HEK293 (cell line): ENCODE measurements around the gene DDIT3.

ENCODE experiments used
- EGR2 ChIP-seq: fragments of 450-650 bp; formaldehyde crosslinking; IDR thresholded peaks from 2 replicates; pipeline ENCODE4 v1.5.1; 2016; ENCODE audit warnings: low read depth, missing biosample characterization, missing genetic modification characterization
- GLIS1 ChIP-seq: fragments of 450-650 bp; formaldehyde crosslinking; IDR thresholded peaks from 2 replicates; pipeline ENCODE4 v1.5.1; 2016; ENCODE audit warnings: missing biosample characterization, missing genetic modification characterization
- KLF16 ChIP-seq: fragments of 450-650 bp; formaldehyde crosslinking; IDR thresholded peaks from 2 replicates; pipeline ENCODE4 v1.5.1; 2017; ENCODE audit warnings: missing biosample characterization, missing genetic modification characterization
- KLF8 ChIP-seq: fragments of 450-650 bp; formaldehyde crosslinking; IDR thresholded peaks from 2 replicates; pipeline ENCODE4 v1.5.1; 2016; ENCODE audit warnings: missing biosample characterization, missing genetic modification characterization
- PBX3 ChIP-seq: sonication (generic); formaldehyde crosslinking; IDR thresholded peaks from 2 replicates; pipeline ENCODE4 v1.8.1; 2022; ENCODE audit warnings: mild to moderate bottlenecking, moderate library complexity, missing genetic modification reagents
- SP3 ChIP-seq: fragments of 450-650 bp; formaldehyde crosslinking; IDR thresholded peaks from 2 replicates; pipeline ENCODE4 v1.5.1; 2016; ENCODE audit warnings: missing biosample characterization, missing genetic modification characterization
- SP7 ChIP-seq: fragments of 450-650 bp; formaldehyde crosslinking; IDR thresholded peaks from 2 replicates; pipeline ENCODE4 v1.5.1; 2016; ENCODE audit warnings: missing biosample characterization, missing genetic modification characterization
- YY2 ChIP-seq: fragments of 450-650 bp; formaldehyde crosslinking; IDR thresholded peaks from 2 replicates; pipeline ENCODE4 v1.5.1; 2016; ENCODE audit warnings: missing biosample characterization, missing genetic modification characterization
- ZBTB17 ChIP-seq: fragments of 450-650 bp; formaldehyde crosslinking; IDR thresholded peaks from 2 replicates; pipeline ENCODE4 v1.5.1; 2016; ENCODE audit warnings: missing biosample characterization, missing genetic modification characterization
- ZBTB7A ChIP-seq: fragments of 450-650 bp; formaldehyde crosslinking; IDR thresholded peaks from 2 replicates; pipeline ENCODE4 v1.5.1; 2016; ENCODE audit warnings: low read depth, missing biosample characterization, missing genetic modification characterization
- ZBTB8A ChIP-seq: fragments of 450-650 bp; formaldehyde crosslinking; IDR thresholded peaks from 2 replicates; pipeline ENCODE4 v1.5.1; 2016; ENCODE audit warnings: missing biosample characterization, missing genetic modification characterization
- ZFP37 ChIP-seq: fragments of 450-650 bp; formaldehyde crosslinking; IDR thresholded peaks from 2 replicates; pipeline ENCODE4 v1.5.1; 2016; ENCODE audit warnings: missing biosample characterization, missing genetic modification characterization
- ZNF335 ChIP-seq: fragments of 450-650 bp; formaldehyde crosslinking; conservative IDR thresholded peaks from 2 replicates; pipeline ENCODE4 v1.5.1; 2016; ENCODE audit warnings: missing biosample characterization, missing genetic modification characterization
- ZNF548 ChIP-seq: fragments of 450-650 bp; formaldehyde crosslinking; IDR thresholded peaks from 2 replicates; pipeline ENCODE4 v1.5.1; 2016; ENCODE audit warnings: missing biosample characterization, missing genetic modification characterization
- ZNF600 ChIP-seq: fragments of 450-650 bp; formaldehyde crosslinking; IDR thresholded peaks from 2 replicates; pipeline ENCODE4 v1.5.1; 2016; ENCODE audit warnings: missing biosample characterization, missing genetic modification characterization
- ZNF610 ChIP-seq: fragments of 450-650 bp; formaldehyde crosslinking; IDR thresholded peaks from 2 replicates; pipeline ENCODE4 v1.5.1; 2016; ENCODE audit warnings: missing biosample characterization, missing genetic modification characterization, borderline replicate concordance
- ZXDB ChIP-seq: fragments of 450-650 bp; formaldehyde crosslinking; IDR thresholded peaks from 2 replicates; pipeline ENCODE4 v1.5.1; 2016; ENCODE audit warnings: missing biosample characterization, missing genetic modification characterization
- TF ChIP-seq, protein P1 (sequence below): fragments of 450-650 bp; formaldehyde crosslinking; IDR thresholded peaks from 2 replicates; pipeline ENCODE4 v1.5.1; 2016; ENCODE audit warnings: missing biosample characterization, missing genetic modification characterization
- TF ChIP-seq, protein P2 (sequence below): IDR thresholded peaks from 2 replicates; pipeline ENCODE4 v1.6.1; 2011; ENCODE audit warnings: mild to moderate bottlenecking, low read depth, low read length, borderline replicate concordance
- TF ChIP-seq, protein P3 (sequence below): fragments of 450-650 bp; IDR thresholded peaks from 2 replicates; pipeline ENCODE4 v1.5.1; 2018; ENCODE audit warnings: missing biosample characterization, missing genetic modification characterization
- TF ChIP-seq, protein P4 (sequence below): fragments of 450-650 bp; formaldehyde crosslinking; IDR thresholded peaks from 2 replicates; pipeline ENCODE4 v1.5.1; 2016; ENCODE audit warnings: missing biosample characterization, missing genetic modification characterization
- TF ChIP-seq, protein P5 (sequence below): fragments of 450-650 bp; formaldehyde crosslinking; IDR thresholded peaks from 2 replicates; pipeline ENCODE4 v1.5.1; 2016; ENCODE audit warnings: missing biosample characterization, missing genetic modification characterization
- TF ChIP-seq, protein P6 (sequence below): fragments of 450-650 bp; formaldehyde crosslinking; IDR thresholded peaks from 2 replicates; pipeline ENCODE4 v1.5.1; 2016; ENCODE audit warnings: missing biosample characterization, missing genetic modification characterization
- TF ChIP-seq, protein P7 (sequence below): fragments of 450-650 bp; formaldehyde crosslinking; IDR thresholded peaks from 2 replicates; pipeline ENCODE4 v1.5.1; 2016; ENCODE audit warnings: missing biosample characterization, missing genetic modification characterization

The DDIT3 gene

GRCh38 chr12:57549909-57550640, 29.8 kb upstream of the DDIT3 start, which contains the start of gene KIF5A (continued):
- TF ChIP-seq, protein P1, sequence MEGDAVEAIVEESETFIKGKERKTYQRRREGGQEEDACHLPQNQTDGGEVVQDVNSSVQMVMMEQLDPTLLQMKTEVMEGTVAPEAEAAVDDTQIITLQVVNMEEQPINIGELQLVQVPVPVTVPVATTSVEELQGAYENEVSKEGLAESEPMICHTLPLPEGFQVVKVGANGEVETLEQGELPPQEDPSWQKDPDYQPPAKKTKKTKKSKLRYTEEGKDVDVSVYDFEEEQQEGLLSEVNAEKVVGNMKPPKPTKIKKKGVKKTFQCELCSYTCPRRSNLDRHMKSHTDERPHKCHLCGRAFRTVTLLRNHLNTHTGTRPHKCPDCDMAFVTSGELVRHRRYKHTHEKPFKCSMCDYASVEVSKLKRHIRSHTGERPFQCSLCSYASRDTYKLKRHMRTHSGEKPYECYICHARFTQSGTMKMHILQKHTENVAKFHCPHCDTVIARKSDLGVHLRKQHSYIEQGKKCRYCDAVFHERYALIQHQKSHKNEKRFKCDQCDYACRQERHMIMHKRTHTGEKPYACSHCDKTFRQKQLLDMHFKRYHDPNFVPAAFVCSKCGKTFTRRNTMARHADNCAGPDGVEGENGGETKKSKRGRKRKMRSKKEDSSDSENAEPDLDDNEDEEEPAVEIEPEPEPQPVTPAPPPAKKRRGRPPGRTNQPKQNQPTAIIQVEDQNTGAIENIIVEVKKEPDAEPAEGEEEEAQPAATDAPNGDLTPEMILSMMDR: peak; percentile 51
- TF ChIP-seq ZNF610 (tag by site-specific recombination): peak; percentile 66; the same call in 1 of the 2 replicates
- TF ChIP-seq ZFP37 (tag by site-specific recombination): 0 out of 2 replicates have a peak, but pooled peaks have one; percentile 32
- TF ChIP-seq, protein P2, sequence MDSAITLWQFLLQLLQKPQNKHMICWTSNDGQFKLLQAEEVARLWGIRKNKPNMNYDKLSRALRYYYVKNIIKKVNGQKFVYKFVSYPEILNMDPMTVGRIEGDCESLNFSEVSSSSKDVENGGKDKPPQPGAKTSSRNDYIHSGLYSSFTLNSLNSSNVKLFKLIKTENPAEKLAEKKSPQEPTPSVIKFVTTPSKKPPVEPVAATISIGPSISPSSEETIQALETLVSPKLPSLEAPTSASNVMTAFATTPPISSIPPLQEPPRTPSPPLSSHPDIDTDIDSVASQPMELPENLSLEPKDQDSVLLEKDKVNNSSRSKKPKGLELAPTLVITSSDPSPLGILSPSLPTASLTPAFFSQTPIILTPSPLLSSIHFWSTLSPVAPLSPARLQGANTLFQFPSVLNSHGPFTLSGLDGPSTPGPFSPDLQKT: no peak
- peak; percentile 61; the same call in 1 of the 2 replicates for TF ChIP-seq KLF8 (tag by site-specific recombination)
- no peak for TF ChIP-seq ZNF548 (tag by site-specific recombination)
- TF ChIP-seq, protein P3, sequence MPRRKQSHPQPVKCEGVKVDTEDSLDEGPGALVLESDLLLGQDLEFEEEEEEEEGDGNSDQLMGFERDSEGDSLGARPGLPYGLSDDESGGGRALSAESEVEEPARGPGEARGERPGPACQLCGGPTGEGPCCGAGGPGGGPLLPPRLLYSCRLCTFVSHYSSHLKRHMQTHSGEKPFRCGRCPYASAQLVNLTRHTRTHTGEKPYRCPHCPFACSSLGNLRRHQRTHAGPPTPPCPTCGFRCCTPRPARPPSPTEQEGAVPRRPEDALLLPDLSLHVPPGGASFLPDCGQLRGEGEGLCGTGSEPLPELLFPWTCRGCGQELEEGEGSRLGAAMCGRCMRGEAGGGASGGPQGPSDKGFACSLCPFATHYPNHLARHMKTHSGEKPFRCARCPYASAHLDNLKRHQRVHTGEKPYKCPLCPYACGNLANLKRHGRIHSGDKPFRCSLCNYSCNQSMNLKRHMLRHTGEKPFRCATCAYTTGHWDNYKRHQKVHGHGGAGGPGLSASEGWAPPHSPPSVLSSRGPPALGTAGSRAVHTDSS: peak; percentile 28; the same call in 1 of the 2 replicates
- TF ChIP-seq SP3 (tag by site-specific recombination): peak; percentile 72
- TF ChIP-seq, protein P4, sequence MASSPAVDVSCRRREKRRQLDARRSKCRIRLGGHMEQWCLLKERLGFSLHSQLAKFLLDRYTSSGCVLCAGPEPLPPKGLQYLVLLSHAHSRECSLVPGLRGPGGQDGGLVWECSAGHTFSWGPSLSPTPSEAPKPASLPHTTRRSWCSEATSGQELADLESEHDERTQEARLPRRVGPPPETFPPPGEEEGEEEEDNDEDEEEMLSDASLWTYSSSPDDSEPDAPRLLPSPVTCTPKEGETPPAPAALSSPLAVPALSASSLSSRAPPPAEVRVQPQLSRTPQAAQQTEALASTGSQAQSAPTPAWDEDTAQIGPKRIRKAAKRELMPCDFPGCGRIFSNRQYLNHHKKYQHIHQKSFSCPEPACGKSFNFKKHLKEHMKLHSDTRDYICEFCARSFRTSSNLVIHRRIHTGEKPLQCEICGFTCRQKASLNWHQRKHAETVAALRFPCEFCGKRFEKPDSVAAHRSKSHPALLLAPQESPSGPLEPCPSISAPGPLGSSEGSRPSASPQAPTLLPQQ: 0 out of 2 replicates have a peak, but pooled peaks have one; percentile 52
- TF ChIP-seq ZBTB7A (tag by site-specific recombination): no peak
- 0 out of 2 replicates have a peak, but pooled peaks have one; percentile 33 for TF ChIP-seq KLF16 (tag by site-specific recombination)
- TF ChIP-seq, protein P5, sequence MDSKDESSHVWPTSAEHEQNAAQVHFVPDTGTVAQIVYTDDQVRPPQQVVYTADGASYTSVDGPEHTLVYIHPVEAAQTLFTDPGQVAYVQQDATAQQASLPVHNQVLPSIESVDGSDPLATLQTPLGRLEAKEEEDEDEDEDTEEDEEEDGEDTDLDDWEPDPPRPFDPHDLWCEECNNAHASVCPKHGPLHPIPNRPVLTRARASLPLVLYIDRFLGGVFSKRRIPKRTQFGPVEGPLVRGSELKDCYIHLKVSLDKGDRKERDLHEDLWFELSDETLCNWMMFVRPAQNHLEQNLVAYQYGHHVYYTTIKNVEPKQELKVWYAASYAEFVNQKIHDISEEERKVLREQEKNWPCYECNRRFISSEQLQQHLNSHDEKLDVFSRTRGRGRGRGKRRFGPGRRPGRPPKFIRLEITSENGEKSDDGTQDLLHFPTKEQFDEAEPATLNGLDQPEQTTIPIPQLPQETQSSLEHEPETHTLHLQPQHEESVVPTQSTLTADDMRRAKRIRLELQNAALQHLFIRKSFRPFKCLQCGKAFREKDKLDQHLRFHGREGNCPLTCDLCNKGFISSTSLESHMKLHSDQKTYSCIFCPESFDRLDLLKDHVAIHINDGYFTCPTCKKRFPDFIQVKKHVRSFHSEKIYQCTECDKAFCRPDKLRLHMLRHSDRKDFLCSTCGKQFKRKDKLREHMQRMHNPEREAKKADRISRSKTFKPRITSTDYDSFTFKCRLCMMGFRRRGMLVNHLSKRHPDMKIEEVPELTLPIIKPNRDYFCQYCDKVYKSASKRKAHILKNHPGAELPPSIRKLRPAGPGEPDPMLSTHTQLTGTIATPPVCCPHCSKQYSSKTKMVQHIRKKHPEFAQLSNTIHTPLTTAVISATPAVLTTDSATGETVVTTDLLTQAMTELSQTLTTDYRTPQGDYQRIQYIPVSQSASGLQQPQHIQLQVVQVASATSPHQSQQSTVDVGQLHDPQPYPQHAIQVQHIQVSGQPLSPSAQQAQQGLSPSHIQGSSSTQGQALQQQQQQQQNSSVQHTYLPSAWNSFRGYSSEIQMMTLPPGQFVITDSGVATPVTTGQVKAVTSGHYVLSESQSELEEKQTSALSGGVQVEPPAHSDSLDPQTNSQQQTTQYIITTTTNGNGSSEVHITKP (tag by site-specific recombination): peak; percentile 88
- TF ChIP-seq, protein P6, sequence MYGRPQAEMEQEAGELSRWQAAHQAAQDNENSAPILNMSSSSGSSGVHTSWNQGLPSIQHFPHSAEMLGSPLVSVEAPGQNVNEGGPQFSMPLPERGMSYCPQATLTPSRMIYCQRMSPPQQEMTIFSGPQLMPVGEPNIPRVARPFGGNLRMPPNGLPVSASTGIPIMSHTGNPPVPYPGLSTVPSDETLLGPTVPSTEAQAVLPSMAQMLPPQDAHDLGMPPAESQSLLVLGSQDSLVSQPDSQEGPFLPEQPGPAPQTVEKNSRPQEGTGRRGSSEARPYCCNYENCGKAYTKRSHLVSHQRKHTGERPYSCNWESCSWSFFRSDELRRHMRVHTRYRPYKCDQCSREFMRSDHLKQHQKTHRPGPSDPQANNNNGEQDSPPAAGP (tag by site-specific recombination): 0 out of 2 replicates have a peak, but pooled peaks have one; percentile 19
- TF ChIP-seq GLIS1: peak; percentile 44
- peak; percentile 76 for TF ChIP-seq ZXDB (tag by site-specific recombination)
- no peak for TF ChIP-seq EGR2 (tag by site-specific recombination)
- TF ChIP-seq, protein P7, sequence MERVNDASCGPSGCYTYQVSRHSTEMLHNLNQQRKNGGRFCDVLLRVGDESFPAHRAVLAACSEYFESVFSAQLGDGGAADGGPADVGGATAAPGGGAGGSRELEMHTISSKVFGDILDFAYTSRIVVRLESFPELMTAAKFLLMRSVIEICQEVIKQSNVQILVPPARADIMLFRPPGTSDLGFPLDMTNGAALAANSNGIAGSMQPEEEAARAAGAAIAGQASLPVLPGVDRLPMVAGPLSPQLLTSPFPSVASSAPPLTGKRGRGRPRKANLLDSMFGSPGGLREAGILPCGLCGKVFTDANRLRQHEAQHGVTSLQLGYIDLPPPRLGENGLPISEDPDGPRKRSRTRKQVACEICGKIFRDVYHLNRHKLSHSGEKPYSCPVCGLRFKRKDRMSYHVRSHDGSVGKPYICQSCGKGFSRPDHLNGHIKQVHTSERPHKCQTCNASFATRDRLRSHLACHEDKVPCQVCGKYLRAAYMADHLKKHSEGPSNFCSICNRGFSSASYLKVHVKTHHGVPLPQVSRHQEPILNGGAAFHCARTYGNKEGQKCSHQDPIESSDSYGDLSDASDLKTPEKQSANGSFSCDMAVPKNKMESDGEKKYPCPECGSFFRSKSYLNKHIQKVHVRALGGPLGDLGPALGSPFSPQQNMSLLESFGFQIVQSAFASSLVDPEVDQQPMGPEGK (tag by site-specific recombination): peak; percentile 69; the same call in 1 of the 2 replicates
- 0 out of 2 replicates have a peak, but pooled peaks have one; percentile 41 for TF ChIP-seq YY2 (tag by site-specific recombination)
- 0 out of 2 replicates have a peak, but pooled peaks have one; percentile 12 for TF ChIP-seq PBX3
- peak; percentile 66 for TF ChIP-seq ZBTB17
- peak; percentile 30; the same call in 1 of the 2 replicates for TF ChIP-seq ZNF600 (tag by site-specific recombination)
- TF ChIP-seq ZNF335: peak; percentile 54
- TF ChIP-seq SP7 (tag by site-specific recombination): peak; percentile 41; the same call in 1 of the 2 replicates
- TF ChIP-seq ZBTB8A: peak; percentile 97
